H1 (cell line): Measurements from ENCODE around the gene KCNT1. TPM values are rescaled to one million over a fixed set of nuclear protein-coding genes. Genes with fewer than 3 reads are reported as not detected.

Source experiments
- KDM5A ChIP-seq: fragments of 200-600 bp; IDR thresholded peaks from 2 replicates; pipeline ENCODE4 v1.7.1; 2012; ENCODE audit warnings: mild to moderate bottlenecking, low read length, inconsistent platforms, mixed read lengths
- POLR2A ChIP-seq, 2 experiments: IDR thresholded peaks; 1 replicate in 1 of 2; 2 replicates in 1 of 2; pipeline ENCODE4 v1.6.1; 2011; ENCODE audit warnings: low read depth in 2 of 2, low read length in 2 of 2, mild to moderate bottlenecking in 2 of 2; ENCODE audit errors: control extremely low read depth in 1 of 2
- RBBP5 ChIP-seq: IDR thresholded peaks from 2 replicates; pipeline ENCODE4 v1.7.1; 2012; ENCODE audit warnings: low read depth, mild to moderate bottlenecking, inconsistent platforms, low read length, moderate library complexity, borderline replicate concordance
- RXRA ChIP-seq: IDR thresholded peaks from 2 replicates; pipeline ENCODE4 v1.6.1; 2011; ENCODE audit warnings: low read depth, mild to moderate bottlenecking, low read length, moderate library complexity; ENCODE audit not compliant: insufficient read depth
- SRF ChIP-seq: IDR thresholded peaks from 2 replicates; pipeline ENCODE4 v1.6.1; 2011; ENCODE audit warnings: mild to moderate bottlenecking, low read depth, low read length, moderate library complexity
- TEAD4 ChIP-seq: IDR thresholded peaks from 2 replicates; pipeline ENCODE4 v1.6.1; 2012; ENCODE audit warnings: low read depth, low read length, inconsistent platforms, mixed read lengths
- polyA plus RNA-seq, 7 experiments: library from polyadenylated mRNA; depleted of rRNA in 3 of 7; stranded (reverse) in 5 of 7; unstranded in 2 of 7; fragments of >200 nt in 5 of 7; fragments of 200-250 nt in 2 of 7; gene quantifications; 1 replicate in 5 of 7; 2 replicates in 1 of 7; 4 replicates in 1 of 7; pipeline versions ENCODE4 v1.2.1 to v1.2.3, GENCODE V29; 2011 to 2013; ENCODE audit warnings: missing spikeins in 2 of 7, mixed read lengths in 2 of 7
- total RNA-seq: library from RNA; stranded (reverse); fragmentation: NEBNext Ultra II Directional; extraction: Animal tissue kit (Norgen Biotek cat#: 25700); gene quantifications from 2 replicates; pipeline ENCODE4 v1.2.1, GENCODE V29; 2021
- TF ChIP-seq, protein P1 (sequence below): IDR thresholded peaks from 2 replicates; pipeline ENCODE4 v1.6.1; 2011; ENCODE audit warnings: low read depth, mild to moderate bottlenecking, low read length; ENCODE audit not compliant: insufficient read depth

Gene KCNT1
- total and polyA plus RNA-seq, 2 of the 8 experiments (the other 6 are each of a cell fraction or from before 2014, with no cell fraction given): 0.13 to 0.20 TPM

DNA sequence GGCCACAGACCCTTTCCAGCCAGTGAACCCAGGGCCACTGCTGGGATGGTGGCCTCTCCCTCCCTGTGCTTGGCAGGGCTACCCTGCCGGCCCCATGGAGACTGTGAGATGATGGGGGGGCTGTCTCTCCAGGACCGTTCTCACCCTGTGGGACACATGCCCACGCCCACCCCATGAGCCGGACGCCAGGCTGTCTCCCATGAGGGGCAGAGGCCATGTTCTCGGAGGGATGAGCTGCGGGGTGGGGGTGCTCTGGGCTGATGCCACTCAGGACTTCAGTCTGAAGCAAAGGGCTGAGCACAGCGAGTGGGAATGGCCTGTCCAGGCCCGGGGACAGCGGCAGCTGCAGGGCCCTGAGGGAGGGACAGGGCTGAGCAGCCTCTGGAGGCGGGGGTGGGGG lies 88.9 kb downstream of the KCNT1 start (continued):
- TF ChIP-seq, protein P1, sequence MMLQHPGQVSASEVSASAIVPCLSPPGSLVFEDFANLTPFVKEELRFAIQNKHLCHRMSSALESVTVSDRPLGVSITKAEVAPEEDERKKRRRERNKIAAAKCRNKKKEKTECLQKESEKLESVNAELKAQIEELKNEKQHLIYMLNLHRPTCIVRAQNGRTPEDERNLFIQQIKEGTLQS: no peak
- TF ChIP-seq KDM5A (no peak), POLR2A (IDR thresholded peaks at IDR 0.05; ENCODE audit: control extremely low read depth in 1 of 2, low read depth in 2 of 2, low read length in 2 of 2) (no peak), RXRA (no peak), SRF (no peak), RBBP5 (no peak), TEAD4 (no peak)
